Fibroblast of lung (primary cell): Measurements from ENCODE around the gene WNT7B.

Source experiments
- EZH2 ChIP-seq: IDR thresholded peaks from 2 replicates; pipeline ENCODE4 v1.5.1; 2012; ENCODE audit warnings: low read length, control low read depth, mild to moderate bottlenecking; ENCODE audit errors: missing control alignments
- TF ChIP-seq, protein P1 (sequence below), 2 donors: IDR thresholded peaks in 1 of 2; conservative IDR thresholded peaks in 1 of 2; 1 replicate in 1 of 2; 2 replicates in 1 of 2; pipeline ENCODE4 v1.5.1; 2011 to 2012; ENCODE audit warnings: low read length in 2 of 2, control low read depth in 1 of 2, inconsistent platforms in 1 of 2, low read depth in 1 of 2, mild to moderate bottlenecking in 1 of 2

DNA sequence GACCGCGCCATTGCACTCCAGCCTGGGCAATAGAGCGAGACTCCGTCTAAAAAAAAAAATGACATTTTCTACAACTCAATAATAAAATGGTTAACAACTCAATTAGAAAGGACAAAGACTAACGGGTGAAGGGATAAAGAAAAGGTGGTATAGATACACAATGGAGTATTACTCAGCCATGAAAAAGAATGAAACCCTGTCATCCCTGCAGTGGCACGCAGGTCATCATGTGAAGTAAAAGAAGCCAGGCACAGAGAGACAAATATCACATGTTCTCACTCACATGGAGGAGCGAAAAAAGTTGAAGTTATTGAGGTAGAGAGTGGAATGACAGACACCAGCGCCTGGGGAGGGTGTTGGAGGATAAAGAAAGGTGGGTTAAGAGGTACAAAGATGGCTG lies 39.0 kb downstream of the WNT7B start:
- TF ChIP-seq, protein P1, sequence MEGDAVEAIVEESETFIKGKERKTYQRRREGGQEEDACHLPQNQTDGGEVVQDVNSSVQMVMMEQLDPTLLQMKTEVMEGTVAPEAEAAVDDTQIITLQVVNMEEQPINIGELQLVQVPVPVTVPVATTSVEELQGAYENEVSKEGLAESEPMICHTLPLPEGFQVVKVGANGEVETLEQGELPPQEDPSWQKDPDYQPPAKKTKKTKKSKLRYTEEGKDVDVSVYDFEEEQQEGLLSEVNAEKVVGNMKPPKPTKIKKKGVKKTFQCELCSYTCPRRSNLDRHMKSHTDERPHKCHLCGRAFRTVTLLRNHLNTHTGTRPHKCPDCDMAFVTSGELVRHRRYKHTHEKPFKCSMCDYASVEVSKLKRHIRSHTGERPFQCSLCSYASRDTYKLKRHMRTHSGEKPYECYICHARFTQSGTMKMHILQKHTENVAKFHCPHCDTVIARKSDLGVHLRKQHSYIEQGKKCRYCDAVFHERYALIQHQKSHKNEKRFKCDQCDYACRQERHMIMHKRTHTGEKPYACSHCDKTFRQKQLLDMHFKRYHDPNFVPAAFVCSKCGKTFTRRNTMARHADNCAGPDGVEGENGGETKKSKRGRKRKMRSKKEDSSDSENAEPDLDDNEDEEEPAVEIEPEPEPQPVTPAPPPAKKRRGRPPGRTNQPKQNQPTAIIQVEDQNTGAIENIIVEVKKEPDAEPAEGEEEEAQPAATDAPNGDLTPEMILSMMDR (conservative IDR thresholded peaks at IDR 0.05 in 1 of 2, IDR thresholded peaks at IDR 0.05 in 1 of 2; ENCODE audit: low read depth in 1 of 2, low read length in 2 of 2): no peak
- TF ChIP-seq EZH2: no peak
